ENCODE measurements around the gene LIMS3. TPM values are rescaled to one million over a fixed set of nuclear protein-coding genes. Genes with fewer than 3 reads are reported as not detected.
"Not testable (repeated sequence)": the region's sequence is repeated elsewhere in the genome, so short reads cannot be mapped to it uniquely, and the experiment has no call there.

LIMS3 gene
- total RNA-seq, 1 experiment from 2014 or later, result not detected

- not testable (repeated sequence) for DNase-seq (ENCODE audit: low spot score)
Observed at GRCh38 chr2:109924481-109924880, 26.0 kb downstream of the LIMS3 start.

- DNase-seq (ENCODE audit: low spot score), result not testable (repeated sequence)
Observed at GRCh38 chr2:109927803-109928202, 29.3 kb downstream of the LIMS3 start.

- DNase-seq (ENCODE audit: low spot score), result not testable (repeated sequence)
Observed at GRCh38 chr2:109929222-109929621, 30.7 kb downstream of the LIMS3 start.

- not testable (repeated sequence) for DNase-seq (ENCODE audit: low spot score)
Observed at GRCh38 chr2:109936534-109936933, 38.0 kb downstream of the LIMS3 start.

- not testable (repeated sequence) for DNase-seq (ENCODE audit: low spot score)
Observed at GRCh38 chr2:109945362-109945761, 46.9 kb downstream of the LIMS3 start.

GRCh38 chr2:109947262-109947958 lies 48.9 kb downstream of the LIMS3 start:
- DNase-seq (ENCODE audit: low spot score), result not testable (repeated sequence)

GRCh38 chr2:109947959-109948520 lies 49.6 kb downstream of the LIMS3 start:
- DNase-seq (ENCODE audit: low spot score), result not testable (repeated sequence)

GRCh38 chr2:109950146-109950843 lies 51.8 kb downstream of the LIMS3 start:
- not testable (repeated sequence) for DNase-seq (ENCODE audit: low spot score)

- DNase-seq (ENCODE audit: low spot score), result not testable (repeated sequence)
Observed at GRCh38 chr2:109963942-109964341, 65.5 kb downstream of the LIMS3 start.

- DNase-seq (ENCODE audit: low spot score), result not testable (repeated sequence)
Observed at GRCh38 chr2:109965482-109965881, 67.0 kb downstream of the LIMS3 start.

- DNase-seq (ENCODE audit: low spot score), result not testable (repeated sequence)
Observed at GRCh38 chr2:109966107-109966736, 67.7 kb downstream of the LIMS3 start.

- not testable (repeated sequence) for DNase-seq (ENCODE audit: low spot score)
Observed at GRCh38 chr2:109966858-109967257, 68.4 kb downstream of the LIMS3 start.

GRCh38 chr2:109969864-109970263 lies 71.4 kb downstream of the LIMS3 start:
- DNase-seq (ENCODE audit: low spot score), result not testable (repeated sequence)

- not testable (repeated sequence) for DNase-seq (ENCODE audit: low spot score)
Observed at GRCh38 chr2:109971710-109972109, 73.2 kb downstream of the LIMS3 start.

Other genes starting within 250 kb of the LIMS3 start
- 0.97 and 3.7 TPM in 2 replicates for gene RGPD5, start 104.4 kb upstream of the LIMS3 start, total RNA-seq (2014; rRNA removed; shearing (Covaris generic))
- 0.10 TPM in 1 of 2 replicates, not detected in the other for gene MALL, start 217.1 kb downstream of the LIMS3 start, total RNA-seq (2014; rRNA removed; shearing (Covaris generic))

Data from H4 (cell line).